Neural progenitor cell (in vitro differentiated cells): Measurements from ENCODE around the gene LPP. TPM values are rescaled to one million over a fixed set of nuclear protein-coding genes. Genes with fewer than 3 reads are reported as not detected.

ENCODE experiments used
- DNase-seq: peaks from one replicate; pipeline ENCODE4 v3.0.0-alpha.2; 2016; ENCODE audit warnings: low spot score
- H2AFZ ChIP-seq: fragments of 200-600 bp; sonication (generic); replicated peaks from 2 replicates; pipeline ENCODE4 v1.6.1; 2016; ENCODE audit warnings: antibody characterized with exemption
- H3F3A ChIP-seq: fragments of 200-600 bp; sonication (generic); 2 replicates; pipeline ENCODE4 v1.6.1; 2016; ENCODE audit warnings: antibody characterized with exemption, low read depth
- H3K27ac ChIP-seq: fragments of 200-600 bp; sonication (generic); 2 replicates; pipeline ENCODE4 v1.5.1; 2016; ENCODE audit warnings: mild to moderate bottlenecking
- H3K27me3 ChIP-seq: fragments of 200-600 bp; sonication (generic); 2 replicates; pipeline ENCODE4 v1.6.1; 2016; ENCODE audit warnings: mild to moderate bottlenecking, moderate library complexity
- H3K36me3 ChIP-seq: fragments of 200-600 bp; sonication (generic); 2 replicates; pipeline ENCODE4 v1.5.1; 2016
- H3K4me1 ChIP-seq: fragments of 200-600 bp; sonication (generic); 2 replicates; pipeline ENCODE4 v1.6.1; 2016; ENCODE audit warnings: mixed run types
- H3K4me2 ChIP-seq: fragments of 200-600 bp; sonication (generic); 2 replicates; pipeline ENCODE4 v1.6.1; 2016
- H3K4me3 ChIP-seq: fragments of 200-600 bp; sonication (generic); 2 replicates; pipeline ENCODE4 v1.5.1; 2016
- H3K79me2 ChIP-seq: fragments of 200-600 bp; sonication (generic); 2 replicates; pipeline ENCODE4 v1.6.1; 2016; ENCODE audit warnings: low read depth
- H3K9ac ChIP-seq: fragments of 200-600 bp; sonication (generic); 2 replicates; pipeline ENCODE4 v1.6.1; 2016
- H3K9me3 ChIP-seq: fragments of 200-600 bp; sonication (generic); 2 replicates; pipeline ENCODE4 v1.5.1; 2016; ENCODE audit warnings: low read depth
- H4K20me1 ChIP-seq: fragments of 200-600 bp; sonication (generic); 2 replicates; pipeline ENCODE4 v1.6.1; 2016; ENCODE audit warnings: low read depth
- H3K27ac Mint-ChIP-seq: 3 replicates; pipeline ENCODE4 v1.8.0; 2021; ENCODE audit warnings: mixed read lengths
- H3K27me3 Mint-ChIP-seq: 2 replicates; pipeline ENCODE4 v1.8.0; 2022; ENCODE audit warnings: low read depth, mild to moderate bottlenecking, inconsistent platforms, moderate library complexity, mixed read lengths; ENCODE audit not compliant: insufficient read depth
- H3K36me3 Mint-ChIP-seq: 3 replicates; pipeline ENCODE4 v1.8.0; 2021; ENCODE audit warnings: mixed read lengths
- H3K4me1 Mint-ChIP-seq: 3 replicates; pipeline ENCODE4 v1.8.0; 2021; ENCODE audit warnings: mixed read lengths
- H3K4me3 Mint-ChIP-seq: 3 replicates; pipeline ENCODE4 v1.8.0; 2021; ENCODE audit warnings: mild to moderate bottlenecking, moderate library complexity, mixed read lengths
- H3K9me3 Mint-ChIP-seq: 3 replicates; pipeline ENCODE4 v1.8.0; 2020; ENCODE audit warnings: mixed read lengths
- EZH2 ChIP-seq: fragments of 200-600 bp; sonication (generic); IDR thresholded peaks from 2 replicates; pipeline ENCODE4 v1.6.1; 2017; ENCODE audit warnings: antibody characterized with exemption, mild to moderate bottlenecking, moderate library complexity
- EZH2phosphoT487 ChIP-seq: fragments of 200-600 bp; sonication (generic); IDR thresholded peaks from 2 replicates; pipeline ENCODE4 v1.6.1; 2017; ENCODE audit warnings: antibody characterized with exemption
- total RNA-seq: library from RNA; depleted of rRNA; stranded (reverse); fragments of >200 nt; gene quantifications from 2 replicates; pipeline ENCODE4 v1.2.3, GENCODE V29; 2015; ENCODE audit warnings: low replicate concordance
- TF ChIP-seq, protein P1 (sequence below): fragments of 200-600 bp; sonication (generic); IDR thresholded peaks from 2 replicates; pipeline ENCODE4 v1.5.1; 2017; ENCODE audit warnings: antibody characterized with exemption, mild to moderate bottlenecking

Gene LPP
- total RNA-seq, 1 donor from 2014 or later, result 18.9 TPM

DNA sequence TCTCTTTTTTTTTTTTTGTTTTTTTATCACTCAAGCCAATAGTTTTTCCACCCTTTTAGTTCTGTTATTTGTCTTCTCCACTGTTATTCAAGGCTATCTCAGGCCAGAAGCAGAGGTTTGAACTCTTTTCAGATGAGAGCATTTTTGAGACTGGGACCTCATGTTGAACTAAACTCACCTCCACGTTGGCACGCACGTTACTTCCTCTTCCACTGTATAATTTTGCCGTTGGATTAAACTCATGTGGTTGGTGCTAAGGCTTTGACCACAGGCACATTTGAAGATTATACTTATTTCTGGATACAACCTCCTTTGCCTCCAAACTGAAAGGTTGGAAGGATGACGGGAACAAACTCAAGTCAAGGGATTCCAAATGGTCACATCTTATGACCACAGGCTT, 516.5 kb downstream of the LPP start:
- Histone ChIP-seq H3K4me3 (no peak overlapping the region), H3K9me3 (no peaks in the 10 kb centered on the region), H3K4me1 (peaks cover 5% of the 10 kb centered on the region), H3K36me3 (no peaks in the 10 kb centered on the region), H3K4me2 (no peak overlapping the region), H4K20me1 (no peaks in the 10 kb centered on the region), H3K27ac (no peak overlapping the region), H3K79me2 (no peaks in the 10 kb centered on the region), H2AFZ (no peak overlapping the region), H3K27me3 (no peaks in the 10 kb centered on the region), H3K9ac (no peak overlapping the region), H3F3A (no peaks in the 10 kb centered on the region)
- Mint-ChIP-seq H3K4me1 (peaks cover 2% of the 10 kb centered on the region), H3K4me3 (no peak overlapping the region), H3K27me3 (no peaks in the 10 kb centered on the region), H3K27ac (no peak overlapping the region), H3K9me3 (no peaks in the 10 kb centered on the region), H3K36me3 (peaks cover 4% of the 10 kb centered on the region)
- TF ChIP-seq EZH2phosphoT487 (no peak), EZH2 (no peak)
- TF ChIP-seq, protein P1, sequence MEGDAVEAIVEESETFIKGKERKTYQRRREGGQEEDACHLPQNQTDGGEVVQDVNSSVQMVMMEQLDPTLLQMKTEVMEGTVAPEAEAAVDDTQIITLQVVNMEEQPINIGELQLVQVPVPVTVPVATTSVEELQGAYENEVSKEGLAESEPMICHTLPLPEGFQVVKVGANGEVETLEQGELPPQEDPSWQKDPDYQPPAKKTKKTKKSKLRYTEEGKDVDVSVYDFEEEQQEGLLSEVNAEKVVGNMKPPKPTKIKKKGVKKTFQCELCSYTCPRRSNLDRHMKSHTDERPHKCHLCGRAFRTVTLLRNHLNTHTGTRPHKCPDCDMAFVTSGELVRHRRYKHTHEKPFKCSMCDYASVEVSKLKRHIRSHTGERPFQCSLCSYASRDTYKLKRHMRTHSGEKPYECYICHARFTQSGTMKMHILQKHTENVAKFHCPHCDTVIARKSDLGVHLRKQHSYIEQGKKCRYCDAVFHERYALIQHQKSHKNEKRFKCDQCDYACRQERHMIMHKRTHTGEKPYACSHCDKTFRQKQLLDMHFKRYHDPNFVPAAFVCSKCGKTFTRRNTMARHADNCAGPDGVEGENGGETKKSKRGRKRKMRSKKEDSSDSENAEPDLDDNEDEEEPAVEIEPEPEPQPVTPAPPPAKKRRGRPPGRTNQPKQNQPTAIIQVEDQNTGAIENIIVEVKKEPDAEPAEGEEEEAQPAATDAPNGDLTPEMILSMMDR, result no peak
- DNase-seq, result no peak

GRCh38 chr3:188671971-188672370, 518.0 kb downstream of the LPP start:
- Histone ChIP-seq H3K4me1 (peaks cover 5% of the 10 kb centered on the region), H3K27ac (no peak overlapping the region), H3K4me3 (no peak overlapping the region), H4K20me1 (no peaks in the 10 kb centered on the region), H3K9ac (no peak overlapping the region), H3K9me3 (no peaks in the 10 kb centered on the region), H3K79me2 (no peaks in the 10 kb centered on the region), H2AFZ (no peak overlapping the region), H3K36me3 (no peaks in the 10 kb centered on the region), H3F3A (no peaks in the 10 kb centered on the region), H3K4me2 (no peak overlapping the region), H3K27me3 (no peaks in the 10 kb centered on the region)
- no peak overlapping the region for H3K27ac Mint-ChIP-seq
- peaks cover 2% of the 10 kb centered on the region for H3K4me1 Mint-ChIP-seq
- no peaks in the 10 kb centered on the region for H3K27me3 Mint-ChIP-seq
- peaks cover 4% of the 10 kb centered on the region for H3K36me3 Mint-ChIP-seq
- no peak for TF ChIP-seq EZH2phosphoT487
- TF ChIP-seq, protein P1, result no peak
- no peak for TF ChIP-seq EZH2
- H3K9me3 Mint-ChIP-seq, result no peaks in the 10 kb centered on the region
- no peak overlapping the region for H3K4me3 Mint-ChIP-seq
- DNase-seq, result no peak

GRCh38 chr3:188672840-188673239, 518.9 kb downstream of the LPP start:
- TF ChIP-seq EZH2phosphoT487 (no peak), EZH2 (no peak)
- TF ChIP-seq, protein P1, result no peak

More at GRCh38 chr3:188672840-188673239, 518.9 kb downstream of the LPP start:
- H3K36me3 Mint-ChIP-seq, result peaks cover 4% of the 10 kb centered on the region
- peaks cover 5% of the 10 kb centered on the region for H3K4me1 ChIP-seq
- peaks cover 2% of the 10 kb centered on the region for H3K4me1 Mint-ChIP-seq
- no peak overlapping the region for H3K4me2 ChIP-seq
- H3K9me3 Mint-ChIP-seq, result no peaks in the 10 kb centered on the region
- H3K27me3 Mint-ChIP-seq, result no peaks in the 10 kb centered on the region
- no peak for DNase-seq
- no peaks in the 10 kb centered on the region for H3K9me3 ChIP-seq
- H3K27me3 ChIP-seq, result no peaks in the 10 kb centered on the region
- H2AFZ ChIP-seq, result no peak overlapping the region
- no peaks in the 10 kb centered on the region for H3F3A ChIP-seq
- no peak overlapping the region for H3K4me3 ChIP-seq
- H3K27ac Mint-ChIP-seq, result no peak overlapping the region
- no peaks in the 10 kb centered on the region for H3K36me3 ChIP-seq
- no peaks in the 10 kb centered on the region for H3K79me2 ChIP-seq
- no peak overlapping the region for H3K4me3 Mint-ChIP-seq
- no peaks in the 10 kb centered on the region for H4K20me1 ChIP-seq
- no peak overlapping the region for H3K27ac ChIP-seq
- H3K9ac ChIP-seq, result no peak overlapping the region
